ENCODE data around the gene RILP.

The RILP gene

DNA sequence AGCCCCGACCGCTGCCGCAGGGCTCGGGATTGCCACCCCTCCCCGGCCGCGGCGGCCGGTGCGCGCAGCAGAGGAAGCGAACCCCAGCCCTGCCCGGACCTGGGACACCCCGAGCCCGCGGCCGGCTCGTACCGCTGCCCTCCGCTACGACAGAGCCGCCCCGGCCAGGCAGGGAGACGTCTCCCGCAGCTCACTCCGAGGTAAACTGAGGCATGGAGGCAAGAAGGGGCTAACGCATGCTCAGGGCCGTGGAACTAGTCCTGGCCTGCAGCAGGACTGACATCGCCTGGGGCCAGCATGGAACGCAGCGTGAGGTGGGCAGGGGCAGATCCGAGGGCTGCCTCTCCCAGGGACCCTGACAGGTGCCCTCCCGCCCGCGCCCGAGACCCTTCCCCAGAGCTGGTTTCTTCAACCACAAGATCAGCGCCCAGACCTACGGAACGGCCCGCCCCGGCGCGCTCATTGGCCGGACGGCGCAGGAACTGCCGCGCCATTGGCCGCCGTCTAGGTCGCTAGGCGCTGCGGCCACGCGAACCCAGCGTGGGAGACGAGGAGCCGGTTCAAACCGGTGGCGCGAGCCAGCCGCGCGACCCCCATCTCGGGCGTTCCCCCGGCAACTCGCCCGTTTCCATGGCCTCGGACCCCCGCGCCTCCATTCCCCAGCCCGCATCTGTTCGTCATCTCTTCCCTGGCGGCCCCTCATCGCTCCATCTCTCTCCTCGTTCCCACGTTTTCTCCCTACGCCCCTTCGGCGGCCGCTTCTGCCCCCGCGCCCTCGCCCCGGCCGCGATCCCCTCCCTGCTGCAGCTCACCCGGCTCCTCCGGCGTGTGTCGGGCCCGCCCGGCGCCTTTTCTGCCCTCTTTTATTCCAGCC, 21.4 kb downstream of the RILP start, which contains the start of gene SLC43A2:
Gene SLC43A2 (minus strand): TSS at position 853 of the 874 bp plus-strand sequence. CDS start 960 bp downstream, outside the sequence.
- DNase-seq, result peak; percentile 87

DNA sequence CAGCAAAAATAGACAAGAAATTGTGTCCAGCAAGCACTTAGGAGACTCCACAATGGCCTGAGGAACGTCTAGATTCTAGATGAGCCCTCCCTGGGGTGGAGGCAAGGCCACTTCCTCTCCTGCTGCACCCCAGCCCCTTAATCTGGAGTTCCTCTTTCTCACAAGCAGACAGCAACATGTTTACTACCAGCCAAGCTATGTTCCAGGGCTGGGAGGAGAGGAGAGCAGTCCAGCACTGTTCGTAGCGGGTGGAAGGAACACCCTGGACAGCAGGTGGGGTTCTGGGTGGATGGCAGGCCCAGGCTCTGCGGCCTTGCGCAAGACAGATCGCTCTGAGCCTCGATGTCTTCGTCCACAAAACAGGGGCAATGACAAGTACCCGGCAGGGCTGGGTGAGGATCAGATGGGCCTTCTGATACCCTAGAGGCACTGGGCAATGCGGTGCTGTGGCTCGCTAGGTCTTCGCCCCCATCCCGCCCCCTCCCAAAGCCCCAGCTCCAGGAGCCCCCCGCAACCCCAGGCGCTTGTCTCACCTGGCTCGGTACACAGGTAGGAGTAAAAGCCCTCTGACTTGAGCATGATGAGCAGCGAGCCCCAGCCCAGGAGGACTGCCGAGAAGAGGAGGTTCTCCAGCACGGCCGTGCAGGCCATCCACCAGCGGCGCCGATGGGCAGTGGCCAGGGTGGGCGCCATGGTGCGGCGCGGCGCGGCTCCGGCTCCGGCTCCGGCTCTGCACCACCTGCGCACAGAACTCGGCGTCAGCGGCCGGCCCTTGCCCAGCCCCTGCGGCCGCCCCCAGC, 22.3 kb downstream of the RILP start:
- no peak for DNase-seq

DNA sequence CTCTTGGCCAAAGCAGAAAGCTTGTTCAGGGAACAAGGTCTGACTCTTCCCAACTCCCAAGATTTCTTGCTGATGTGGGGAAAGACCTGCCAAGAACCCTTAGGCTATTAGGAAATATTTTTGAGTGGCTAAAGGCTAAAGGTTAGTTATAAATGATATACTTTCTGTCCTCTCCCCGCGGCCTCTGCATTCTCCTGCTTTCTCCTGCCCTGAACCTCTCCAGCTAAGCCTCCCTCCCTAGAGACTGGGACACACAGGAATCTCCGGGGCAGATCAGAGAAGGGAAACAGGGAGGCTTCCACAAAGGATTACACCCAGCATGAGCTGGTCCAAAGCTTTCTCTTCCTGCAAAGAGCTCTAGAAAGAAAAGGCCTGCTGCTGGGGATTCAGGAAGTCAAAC, 23.3 kb downstream of the RILP start:
- no peak for DNase-seq

DNA sequence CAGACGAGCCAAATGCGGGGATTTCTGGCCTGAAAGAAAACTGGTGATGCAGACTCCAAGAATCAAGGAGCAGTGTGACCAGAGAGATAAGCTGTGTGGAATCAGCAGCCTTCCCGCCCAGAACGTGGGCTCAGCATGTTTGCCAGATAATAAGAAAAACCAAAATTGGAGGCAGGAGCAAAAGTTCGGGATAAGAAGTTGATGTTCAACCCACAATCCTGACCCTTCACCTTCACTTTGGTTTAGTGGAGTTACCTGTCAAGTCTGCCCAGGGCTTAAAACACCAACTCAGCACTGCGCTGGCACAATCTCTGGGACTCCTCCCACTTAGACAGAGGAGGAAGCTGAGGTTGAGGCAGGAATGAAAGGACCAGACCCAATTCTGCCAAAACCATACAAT, 24.1 kb downstream of the RILP start:
- DNase-seq, result no peak

DNA sequence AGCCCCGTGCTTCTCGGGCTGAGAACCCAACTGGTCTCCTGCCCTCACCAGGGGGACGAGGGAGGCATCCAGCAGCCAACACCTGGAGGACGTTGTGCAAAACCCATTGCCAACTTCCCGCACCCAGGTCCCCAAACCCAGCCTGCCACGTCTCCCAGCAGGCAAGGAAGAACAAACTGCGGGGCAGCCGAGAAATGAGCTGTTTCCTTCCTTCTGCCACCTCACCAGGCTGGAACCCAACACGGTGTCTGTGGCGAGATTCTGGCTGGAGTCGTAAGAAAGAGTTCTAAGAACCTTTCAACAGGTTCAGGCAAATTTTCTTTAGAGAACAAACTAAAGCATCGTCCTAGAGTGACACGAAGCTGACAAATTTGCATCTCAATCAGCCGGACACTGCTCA, 24.6 kb downstream of the RILP start:
- no peak for DNase-seq

DNA sequence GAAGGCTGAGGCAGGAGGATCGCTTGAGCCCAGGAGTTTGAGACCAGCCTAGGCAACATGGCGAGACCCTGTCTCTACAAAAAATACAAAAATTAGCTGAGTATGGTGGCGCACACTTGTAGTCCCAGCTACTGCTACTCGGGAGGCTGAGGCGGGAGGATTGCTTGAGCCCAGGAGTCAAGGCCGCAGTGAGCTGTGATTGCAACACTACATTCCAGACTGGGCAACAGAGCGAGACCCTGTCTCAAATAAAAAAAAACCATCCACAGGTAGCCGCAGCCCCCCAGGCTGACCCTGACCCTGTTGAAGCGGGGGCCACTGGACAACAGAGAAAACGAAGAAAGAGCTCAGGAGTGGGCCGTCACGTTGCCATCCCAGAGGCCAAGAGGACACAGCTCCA, 25.0 kb downstream of the RILP start:
- no peak for DNase-seq

DNA sequence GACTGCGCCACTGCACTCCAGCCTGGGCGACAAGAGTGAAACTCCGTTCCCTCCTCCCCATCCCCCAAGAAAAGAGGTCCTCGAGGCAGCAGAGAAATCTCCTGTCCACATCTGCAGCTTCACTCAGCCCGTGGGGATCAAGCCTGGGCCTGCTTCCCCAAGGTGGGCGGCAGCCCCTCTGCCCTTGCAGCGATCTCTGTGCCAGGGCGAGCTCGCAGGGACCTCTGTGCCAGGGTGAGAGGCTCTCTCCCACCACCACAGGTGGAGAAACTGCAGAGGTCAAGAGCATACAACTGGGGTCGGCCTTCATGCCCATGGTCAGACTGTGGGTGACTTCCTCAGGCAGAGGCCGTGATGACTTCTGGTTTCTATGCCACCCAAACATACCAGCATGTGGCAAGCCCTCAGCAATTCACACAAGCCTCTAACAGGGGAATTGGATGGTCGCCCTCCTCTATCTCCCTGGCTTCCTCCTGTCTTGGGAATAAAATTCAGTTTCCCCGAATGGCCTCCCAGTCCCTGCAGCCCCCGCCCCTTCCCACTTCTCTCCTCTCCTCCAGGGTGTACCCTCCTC, 26.5 kb downstream of the RILP start:
- no peak for DNase-seq

DNA sequence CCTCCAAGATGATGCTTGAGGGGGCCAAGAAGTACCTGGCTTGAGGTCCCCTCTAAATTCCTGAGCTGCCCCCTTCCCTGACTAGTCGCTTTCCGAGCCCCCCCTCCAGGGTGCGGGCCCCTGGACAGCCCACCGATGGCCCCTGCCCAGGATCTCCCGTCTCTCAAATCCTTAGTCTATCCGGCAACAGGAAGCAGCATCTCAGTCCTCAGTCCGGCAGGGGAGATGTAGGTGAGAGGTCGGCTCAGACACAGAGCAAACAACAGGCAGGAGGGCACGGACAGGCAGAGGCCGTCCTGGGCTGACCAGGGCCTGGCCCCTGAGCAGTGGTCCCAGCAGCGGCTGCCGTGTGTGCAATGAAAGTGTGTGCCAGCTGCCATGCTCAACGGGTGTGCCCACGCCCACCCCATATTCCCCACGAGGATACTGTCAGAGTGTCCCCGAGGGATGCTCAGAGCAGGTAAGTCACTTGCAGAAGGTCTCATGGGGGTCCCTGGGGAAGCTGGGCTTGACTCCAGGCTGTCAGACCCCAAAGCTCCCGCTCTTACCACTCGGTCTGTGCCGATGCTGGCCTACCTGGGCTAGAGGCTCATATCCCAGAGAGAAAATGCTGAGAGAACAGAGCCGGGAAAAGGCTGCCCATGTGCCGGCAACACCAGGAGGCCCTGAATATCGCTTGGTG, 28.3 kb downstream of the RILP start:
- DNase-seq, result no peak

DNA sequence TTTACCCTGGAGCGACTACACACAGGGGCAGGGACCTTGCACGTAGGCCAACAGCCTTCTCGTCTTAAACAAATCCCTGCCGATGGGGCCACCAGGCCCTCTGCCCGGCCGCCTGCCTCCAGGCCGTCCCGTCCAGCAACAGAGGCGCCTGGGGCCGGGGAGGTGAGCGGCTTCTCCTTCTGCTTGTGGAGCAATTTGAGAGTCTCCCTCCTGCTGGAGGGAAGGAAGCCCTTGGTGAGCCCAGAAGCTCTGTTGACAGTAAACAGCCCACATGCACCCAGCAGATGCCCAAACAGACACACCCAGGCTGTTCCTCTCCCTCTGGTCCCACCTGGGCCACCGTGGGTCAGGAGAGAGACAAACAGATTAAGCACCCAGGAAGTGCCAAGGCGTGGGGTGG, 29.2 kb downstream of the RILP start:
- DNase-seq, result no peak

DNA sequence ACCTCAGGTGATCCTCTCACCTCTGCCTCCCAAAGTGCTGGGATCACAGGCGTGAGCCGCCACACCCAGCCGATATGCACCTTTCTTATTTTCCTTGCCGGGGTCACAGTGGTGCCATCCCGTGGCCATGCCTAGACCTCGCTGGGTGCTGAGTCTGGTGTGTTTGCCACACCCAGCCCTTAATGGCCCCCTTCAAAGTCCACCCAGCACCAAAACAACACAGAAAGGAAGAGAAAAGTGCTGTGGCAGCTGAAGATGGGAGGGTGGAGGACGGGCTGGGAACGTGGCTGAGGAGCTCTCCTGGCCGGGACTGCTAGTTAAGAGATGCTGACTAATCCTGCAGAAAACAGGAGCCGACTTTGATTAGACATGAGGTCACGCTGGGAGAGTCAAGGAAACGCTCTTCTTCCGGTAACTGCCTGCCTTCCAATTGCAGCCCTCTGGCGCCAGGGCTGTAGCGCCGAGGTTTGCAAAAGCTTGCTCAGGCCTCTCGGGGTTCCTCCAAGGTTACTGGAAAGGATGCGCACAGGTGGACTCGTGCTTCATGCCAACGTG, 32.0 kb downstream of the RILP start:
- DNase-seq, result no peak

DNA sequence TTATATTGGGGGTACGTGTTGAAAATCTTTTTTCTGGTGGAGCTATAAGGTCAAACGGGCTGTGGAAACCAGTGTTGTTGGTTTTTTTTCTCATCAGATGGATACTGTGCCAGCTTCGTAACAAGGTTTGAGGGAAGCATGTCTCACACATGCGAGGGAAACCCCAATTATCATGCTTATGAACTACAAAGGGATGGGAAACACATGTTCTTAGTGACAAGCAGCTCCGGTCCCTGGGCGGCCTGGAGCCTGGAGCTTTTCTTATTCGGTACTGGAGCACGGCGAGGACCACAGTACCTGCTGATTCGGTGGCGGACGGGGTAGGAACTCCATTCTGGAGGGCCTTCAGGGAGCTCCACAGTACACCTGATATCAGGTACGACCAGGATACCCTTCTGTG, 33.6 kb downstream of the RILP start:
- DNase-seq, result no peak

DNA sequence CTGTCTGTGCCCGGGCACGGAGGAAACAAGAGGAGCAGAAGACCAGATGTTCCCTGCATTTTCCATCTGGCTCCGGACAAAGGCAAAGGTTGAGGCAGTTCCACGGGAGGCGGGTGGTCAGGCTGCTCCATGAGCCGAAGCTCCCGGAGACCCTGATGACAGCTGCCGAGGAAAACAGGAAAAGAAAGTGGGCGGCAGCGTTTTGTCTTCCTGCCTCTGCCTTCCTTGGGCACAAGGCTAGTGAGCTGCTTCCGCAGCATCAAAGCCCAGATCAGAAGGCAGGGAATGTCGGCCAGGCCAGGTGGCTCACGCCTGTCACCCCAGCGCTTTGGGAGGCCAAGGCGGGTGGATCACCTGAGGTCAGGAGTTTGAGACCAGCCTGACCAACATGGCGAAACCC, 37.3 kb downstream of the RILP start:
- no peak for DNase-seq

DNA sequence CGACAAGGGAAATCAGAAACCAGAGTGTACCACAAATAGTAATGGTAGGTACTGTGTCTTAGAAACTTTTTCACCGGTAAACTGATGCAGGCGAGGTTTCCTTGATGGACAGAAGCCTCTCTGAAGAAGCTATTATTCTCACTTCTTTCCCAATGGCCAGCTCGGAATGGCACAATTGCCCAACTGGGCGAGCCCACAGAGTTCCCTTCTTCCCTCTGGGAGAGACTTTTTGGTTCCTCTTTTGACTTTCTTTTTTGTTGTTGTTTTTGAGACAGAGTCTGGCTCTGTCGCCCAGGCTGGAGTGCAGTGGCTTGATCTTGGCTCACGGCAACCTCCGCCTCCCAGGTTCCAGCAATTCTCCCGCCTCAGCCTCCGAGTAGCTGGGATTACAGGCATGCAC, 38.0 kb downstream of the RILP start:
- DNase-seq, result no peak

DNA sequence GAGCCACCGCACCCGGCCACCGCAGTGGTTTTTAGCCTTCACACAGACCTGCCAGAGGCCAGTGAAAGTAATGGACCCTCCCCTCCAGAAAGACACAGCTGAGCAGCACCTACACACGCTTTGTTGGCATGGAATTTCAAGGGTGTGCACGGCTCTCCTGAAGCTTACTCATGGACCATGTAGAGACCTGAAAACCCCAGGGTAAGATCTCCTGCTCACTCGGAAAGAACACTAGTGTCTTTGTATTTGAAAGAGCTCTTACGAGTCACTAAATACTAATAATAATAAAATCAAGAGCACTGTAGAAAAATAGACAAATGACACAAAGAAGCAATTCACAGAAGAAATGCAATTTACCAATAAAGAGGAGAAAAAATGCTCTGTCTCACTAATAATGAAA, 41.0 kb downstream of the RILP start:
- no peak for DNase-seq

DNA sequence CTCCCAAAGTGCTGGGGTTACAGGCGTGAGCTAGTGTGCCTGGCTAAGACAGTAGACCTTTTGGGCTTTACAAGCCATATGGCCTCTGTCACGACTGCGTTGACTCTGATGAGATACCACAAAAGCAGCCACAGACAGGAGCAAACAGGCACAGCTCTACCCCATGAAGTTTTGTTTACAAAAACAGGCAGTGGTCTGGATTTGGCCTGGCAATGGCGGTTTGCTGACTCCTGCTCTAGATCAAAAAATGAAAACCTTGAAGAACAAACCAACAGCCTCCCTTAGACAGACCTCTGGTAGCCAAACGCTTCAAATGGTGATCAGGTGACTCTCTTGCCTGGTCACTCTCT, 41.7 kb downstream of the RILP start:
- no peak for DNase-seq

DNA sequence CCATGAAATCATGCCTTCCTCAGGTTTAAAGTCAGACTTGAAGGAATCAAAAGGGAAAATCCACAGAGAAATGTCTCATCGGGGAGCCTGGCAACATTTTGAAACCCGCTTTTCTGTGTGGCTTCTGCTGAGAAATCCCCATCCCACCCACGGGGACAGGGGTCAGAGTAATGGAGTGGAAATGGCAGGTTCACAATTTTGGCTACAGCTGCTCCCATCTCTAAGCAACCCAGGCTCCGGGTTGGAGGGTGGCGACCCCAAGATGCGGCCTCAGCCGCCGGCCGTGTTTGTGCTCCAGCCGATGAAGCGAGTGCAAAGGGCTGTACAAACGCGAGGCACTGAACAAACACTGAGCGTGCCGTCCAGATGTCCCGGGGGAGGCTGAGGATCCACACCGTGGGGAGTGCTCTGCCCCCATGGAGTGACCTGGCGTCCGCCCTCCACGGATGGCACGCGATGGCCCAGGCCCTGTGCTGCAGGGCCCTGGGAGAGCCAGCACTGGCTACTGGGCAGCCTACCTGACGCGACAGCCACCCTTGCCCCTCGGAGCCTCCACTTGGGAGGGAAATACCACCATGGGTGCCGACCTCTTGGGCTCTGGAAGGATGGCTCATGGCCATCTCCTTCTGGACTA, 43.2 kb downstream of the RILP start:
- no peak for DNase-seq

DNA sequence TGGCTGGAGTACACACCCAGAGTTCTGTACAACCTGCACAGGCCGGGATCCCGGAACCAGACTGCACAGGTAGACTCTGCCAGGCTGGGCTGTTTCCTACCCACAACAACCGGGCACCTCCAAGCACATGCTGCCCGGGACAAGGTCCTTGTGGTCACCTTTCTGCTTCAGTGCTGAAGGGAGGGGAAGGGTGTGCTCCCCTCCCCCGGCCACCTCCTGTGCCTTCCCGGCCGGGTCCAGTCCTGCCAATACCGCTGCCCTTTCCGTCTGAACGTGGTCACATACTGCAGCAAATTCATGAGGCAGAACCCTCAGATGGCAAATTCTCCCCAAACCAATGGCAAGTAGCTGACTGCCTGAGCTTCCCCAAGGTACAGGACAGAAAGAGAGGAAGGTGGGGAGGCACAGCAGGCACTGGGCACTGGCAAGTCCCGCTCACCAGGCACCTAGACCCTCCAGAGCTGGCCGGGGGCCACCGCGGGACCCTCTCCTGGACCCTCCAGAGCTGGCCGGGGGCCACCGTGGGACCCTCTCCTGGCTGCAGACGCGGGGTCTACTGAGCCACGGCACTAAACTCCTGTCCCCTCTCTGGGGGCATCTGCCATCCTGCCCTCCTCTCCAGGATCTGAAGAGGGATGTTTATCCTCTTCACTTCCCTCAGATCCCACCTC, 43.9 kb downstream of the RILP start:
- no peak for DNase-seq

DNA sequence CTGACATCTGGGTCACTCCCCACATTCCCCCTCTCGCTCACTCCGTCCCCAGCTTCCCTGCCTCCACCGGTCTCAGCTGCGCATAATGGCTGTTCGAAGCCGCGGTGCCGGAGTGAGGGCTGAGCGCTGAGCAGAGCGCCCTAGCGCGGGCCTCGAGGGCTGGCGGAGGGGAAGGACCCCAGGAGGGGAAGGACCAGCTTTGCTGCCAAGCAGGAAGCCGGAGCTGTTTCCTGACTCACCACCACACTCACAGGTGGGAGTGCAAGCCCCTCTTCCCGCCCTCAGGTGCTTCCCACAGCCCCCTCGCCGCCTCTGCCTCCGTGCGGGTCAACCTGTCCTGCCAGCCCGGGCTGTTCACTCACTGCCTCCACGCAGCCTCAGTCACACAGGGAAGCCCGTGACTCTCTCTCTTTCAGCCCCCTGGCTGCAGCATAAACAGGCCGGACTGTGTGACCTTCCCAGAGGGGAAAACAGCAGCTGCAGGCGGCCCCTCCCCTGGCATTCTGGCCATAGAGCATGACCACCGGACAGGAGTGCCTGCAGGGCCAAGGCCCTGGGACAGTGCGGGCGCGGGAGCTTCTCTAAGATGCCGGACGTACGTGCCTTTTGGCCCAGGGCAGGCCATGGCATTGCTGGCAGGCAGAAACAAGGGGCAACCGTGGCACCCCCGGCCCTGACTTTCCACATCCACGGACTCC, 44.7 kb downstream of the RILP start:
- DNase-seq, result no peak

DNA sequence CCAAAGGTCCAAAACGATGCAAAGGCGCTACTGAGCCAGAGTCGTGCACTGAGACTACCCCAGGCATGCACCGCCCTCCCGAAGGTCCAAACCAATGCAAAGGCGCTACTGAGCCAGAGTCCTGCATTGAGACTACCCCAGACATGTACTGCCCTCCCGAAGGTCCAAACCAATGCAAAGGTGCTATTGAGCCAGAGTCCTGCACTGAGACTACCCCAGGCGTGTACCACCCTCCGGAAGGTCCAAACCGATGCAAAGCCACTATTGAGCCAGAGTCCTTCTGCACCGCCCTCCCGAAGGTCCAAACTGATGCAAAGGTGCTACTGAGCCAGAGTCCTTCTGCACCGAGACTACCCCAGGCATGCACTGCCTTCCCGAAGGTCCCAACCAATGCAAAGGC, 48.1 kb downstream of the RILP start:
- DNase-seq, result no peak

DNA sequence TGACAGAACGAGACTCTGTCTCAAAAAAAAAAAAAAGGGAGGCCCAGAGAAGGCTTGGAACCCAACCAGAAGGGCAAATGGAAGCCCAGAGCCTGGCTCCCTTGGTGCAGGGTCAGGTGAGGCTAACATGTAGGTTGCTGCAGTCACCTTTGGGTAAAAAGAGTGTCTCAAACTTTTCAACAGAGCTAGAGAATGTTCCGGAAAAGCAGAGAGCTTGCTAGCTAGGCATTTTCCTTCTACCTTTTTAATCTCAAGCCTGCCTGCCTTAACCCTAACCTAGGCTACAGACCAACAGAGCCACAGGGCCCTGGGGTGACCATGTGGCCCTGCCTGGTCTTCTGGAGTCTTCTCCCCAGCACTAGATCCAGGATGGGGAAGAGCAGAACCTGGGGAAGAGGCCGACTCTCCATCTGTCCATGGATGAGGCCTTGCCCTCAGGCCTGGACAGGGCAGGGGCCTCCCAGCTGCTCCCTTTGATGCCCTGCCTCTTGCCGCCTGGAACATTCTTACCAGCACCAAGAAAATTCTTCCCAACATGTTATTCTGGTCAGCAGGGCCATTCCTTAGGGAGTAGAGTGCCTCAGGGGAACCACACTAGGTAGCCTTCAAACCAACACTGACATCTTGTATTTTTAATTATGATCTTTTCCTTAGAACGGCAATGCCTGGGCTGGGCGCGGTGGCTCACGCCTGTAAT, 51.1 kb downstream of the RILP start:
- no peak for DNase-seq

Measured in right hindlimb (tissue), 1 donor.